Activated CD8-positive, alpha-beta memory T cell treated with anti-CD3 and anti-CD28 coated beads, Interleukin-2, amount 50 U/mL, for 48 hours (primary cell): ENCODE measurements around the gene SPATA31A3.
"Not testable (repeated sequence)": the region's sequence is repeated elsewhere in the genome, so short reads cannot be mapped to it uniquely, and the experiment has no call there.

Experiments
- DNase-seq: peaks from one replicate; pipeline ENCODE4 v3.0.0-alpha.2; 2020

Gene SPATA31A3

DNA sequence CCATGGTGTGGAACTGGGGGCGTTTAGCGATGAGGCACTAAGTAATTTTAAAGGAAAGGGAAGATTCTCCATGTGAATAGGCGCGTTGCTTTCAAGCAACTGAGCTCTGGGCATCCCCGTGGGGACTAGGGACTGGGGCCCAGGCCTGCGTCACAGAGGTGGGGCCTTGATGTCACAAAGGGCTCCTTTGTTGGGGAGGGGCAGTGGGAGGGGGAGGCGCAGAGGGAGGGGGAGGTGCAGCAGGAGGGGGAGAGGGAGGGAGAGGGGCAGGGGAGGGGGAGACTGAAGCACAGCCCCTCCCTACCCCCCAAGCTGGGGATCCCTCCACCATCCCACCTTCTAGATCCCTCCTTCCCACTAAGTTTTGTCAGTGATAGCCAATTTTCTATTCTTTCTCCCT is at the start of gene SPATA31A3:
TSS of gene SPATA31A3 (minus strand) at position 101 of the 400 bp plus-strand sequence. CDS start at position 72, 29 bp downstream.
- DNase-seq: not testable (repeated sequence)

DNA sequence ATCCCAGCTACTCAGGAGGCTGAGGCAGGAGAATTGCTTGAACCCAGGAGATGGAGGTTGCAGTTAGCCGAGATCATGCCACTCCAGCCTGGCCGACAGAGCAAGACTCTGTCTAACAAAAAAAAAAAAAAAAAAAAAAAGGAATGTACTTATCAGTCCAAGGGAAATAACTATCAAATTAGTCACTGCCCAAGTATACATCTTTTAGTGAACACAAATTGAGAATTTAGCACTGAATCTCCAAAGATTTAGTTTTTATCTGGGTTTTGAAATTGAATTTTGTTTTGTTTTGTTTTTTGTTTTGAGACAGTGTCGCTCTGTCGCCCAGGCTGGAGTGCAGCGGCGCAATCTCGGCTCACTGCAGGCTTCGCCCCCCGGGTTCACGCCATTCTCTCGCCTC is 39.8 kb downstream of the SPATA31A3 start:
- not testable (repeated sequence) for DNase-seq

DNA sequence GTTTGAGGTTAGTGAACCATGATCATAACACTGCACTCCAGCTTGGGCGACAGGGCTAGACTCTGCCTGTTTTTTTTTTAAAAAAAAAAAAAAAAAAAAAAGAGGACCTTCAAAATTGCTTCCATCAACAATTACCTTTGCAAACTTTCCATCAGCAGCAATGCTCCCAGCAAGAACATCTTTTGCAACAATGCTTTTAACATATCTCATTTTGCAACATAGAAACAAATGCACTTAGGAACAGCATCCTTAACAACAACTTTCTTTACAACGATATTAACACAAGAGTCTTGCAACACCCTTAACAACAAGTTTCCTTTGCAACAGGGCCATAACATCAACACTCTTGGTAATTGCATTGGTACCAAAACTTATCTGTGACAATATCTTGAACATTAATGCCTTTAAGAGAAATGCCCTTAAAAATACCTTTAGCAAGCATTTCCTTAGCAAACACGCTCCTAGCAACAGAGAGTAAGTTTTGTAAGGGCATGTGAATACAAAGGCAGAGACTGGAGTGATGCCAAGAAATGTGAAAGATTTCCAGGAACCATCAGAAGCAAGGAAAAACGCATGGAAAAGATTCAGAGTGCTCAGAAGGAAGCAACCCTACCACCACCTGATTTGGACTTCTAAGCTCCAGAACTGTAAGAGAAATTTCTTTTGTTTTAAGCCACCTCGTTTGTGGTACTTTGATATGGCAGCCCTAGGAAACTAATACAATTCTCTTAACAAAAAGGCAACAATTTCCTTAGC is 49.8 kb downstream of the SPATA31A3 start:
- not testable (repeated sequence) for DNase-seq

DNA sequence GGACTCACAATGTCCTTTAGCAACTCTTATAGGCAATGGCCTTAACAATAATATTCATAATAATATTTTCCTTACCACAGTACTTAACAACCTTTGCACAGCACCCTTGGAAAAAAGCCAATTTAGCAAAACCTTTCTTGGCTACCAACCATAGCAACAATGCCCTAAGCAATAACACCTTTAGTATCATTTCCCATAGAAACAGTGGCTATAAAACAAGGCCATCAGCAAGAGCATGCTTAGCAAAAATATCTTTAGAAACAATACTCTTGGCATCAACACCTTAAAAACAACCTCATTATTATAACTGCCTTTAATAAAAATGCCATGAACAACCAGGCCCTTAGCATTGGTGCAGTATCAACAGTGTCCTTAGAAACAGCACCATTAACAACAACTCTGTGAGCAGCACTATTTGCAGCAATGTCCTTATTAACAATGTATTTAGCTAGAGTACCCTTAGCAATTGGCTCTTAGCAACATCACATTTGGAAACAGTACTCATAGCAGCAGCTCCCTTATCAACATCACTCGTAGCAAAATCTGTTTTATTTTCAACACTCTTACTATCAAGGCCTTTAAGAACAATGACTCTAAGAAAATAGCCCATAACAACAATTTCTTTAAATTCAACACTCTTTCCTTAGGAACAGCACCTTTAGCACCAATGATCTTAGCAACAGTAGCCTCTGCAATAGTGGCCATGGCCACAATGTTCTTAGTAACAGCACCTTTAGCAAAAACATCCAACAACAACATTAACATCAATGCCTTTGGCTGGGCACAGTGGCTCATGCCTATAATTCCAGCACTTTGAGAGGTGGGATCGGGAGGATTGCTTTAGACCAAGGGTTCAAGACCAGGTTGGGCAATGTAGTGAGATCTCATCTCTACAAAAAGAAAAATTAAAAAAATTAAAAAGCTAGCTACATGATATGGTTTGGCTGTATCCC is 52.2 kb downstream of the SPATA31A3 start:
- DNase-seq: not testable (repeated sequence)

DNA sequence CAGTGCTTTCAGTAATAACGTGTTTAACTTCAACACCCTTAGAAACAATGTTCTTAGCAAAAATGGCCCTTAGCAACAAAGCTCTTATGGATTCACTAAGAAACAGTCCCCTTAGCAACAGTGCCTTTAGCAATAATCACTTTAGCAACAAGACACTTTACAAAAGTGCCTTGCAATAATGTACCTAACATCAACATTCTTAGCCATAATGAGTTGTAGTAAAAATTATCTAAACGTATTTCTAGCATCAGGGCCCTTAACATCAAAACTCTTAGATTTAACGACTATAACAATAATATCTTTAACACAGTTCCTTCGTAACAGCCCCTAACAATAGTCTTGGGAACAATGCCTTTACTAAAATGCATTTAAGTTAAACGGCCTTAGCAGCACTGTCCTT is 54.0 kb downstream of the SPATA31A3 start:
- DNase-seq: not testable (repeated sequence)

DNA sequence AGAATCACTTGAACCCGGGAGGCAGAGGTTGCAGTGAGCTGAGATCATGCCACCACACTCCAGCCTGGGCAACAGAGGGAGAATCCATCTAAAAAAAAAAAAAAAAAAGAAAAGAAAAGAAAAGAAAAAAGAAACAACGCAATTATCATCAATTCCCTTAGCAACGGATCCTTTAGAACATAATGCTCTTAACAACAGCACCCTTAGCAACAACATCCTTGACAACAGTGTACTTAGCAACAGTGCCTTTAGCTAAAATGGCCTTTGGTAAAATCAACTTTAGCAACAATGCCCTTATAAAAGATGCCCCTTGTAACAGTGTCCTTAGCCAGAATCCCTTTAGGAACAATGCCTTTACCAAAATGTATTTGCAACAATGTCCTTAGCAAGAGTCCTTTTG is 54.7 kb downstream of the SPATA31A3 start:
- not testable (repeated sequence) for DNase-seq
